ENCODE measurements around the gene CNTNAP2. TPM values are rescaled to one million over a fixed set of nuclear protein-coding genes. Genes with fewer than 3 reads are reported as not detected.

CNTNAP2 gene
- total and polyA plus RNA-seq, 2 of the 13 experiments (the other 11 are each of a cell fraction or from before 2014, with no cell fraction given): 0.40 to 0.42 TPM

GRCh38 chr7:147400925-147401324, 1284.3 kb downstream of the CNTNAP2 start:
- FAIRE-seq: no peak
- POLR2A ChIA-PET: no interaction called here

More at GRCh38 chr7:147400925-147401324, 1284.3 kb downstream of the CNTNAP2 start:
- no peaks in the 10 kb centered on the region for H4K20me1 ChIP-seq (ENCODE audit: insufficient read depth, low read length)
- intact Hi-C loops (cut with micrococcal nuclease; ENCODE audit: unreplicated experiment): no loop called here
- H3K36me3 ChIP-seq (replicated peaks in 1 of 2; ENCODE audit: control insufficient read depth in 1 of 2, insufficient read depth in 2 of 2, low read length in 2 of 2): no peaks in the 10 kb centered on the region
- no peak for TF ChIP-seq NRL (CRISPR knock-in tag; IDR thresholded peaks at IDR 0.05; ENCODE audit: borderline replicate concordance)
- TF ChIP-seq ZSCAN20 (CRISPR knock-in tag; IDR thresholded peaks at IDR 0.05; ENCODE audit: borderline replicate concordance): no peak
- no peak for TF ChIP-seq STAG1 (CRISPR knock-in tag; IDR thresholded peaks at IDR 0.05)
- TF ChIP-seq NR2C2 (CRISPR knock-in tag; IDR thresholded peaks at IDR 0.05; ENCODE audit: borderline replicate concordance): no peak
- no peak for TF ChIP-seq ZHX1 (CRISPR knock-in tag; IDR thresholded peaks at IDR 0.05; ENCODE audit: low read depth)
- no peak for TF ChIP-seq AGO1 (IDR thresholded peaks at IDR 0.05; ENCODE audit: low read depth, low read length, poor library complexity, severe bottlenecking)
- no peak for TF ChIP-seq MIER2 (CRISPR knock-in tag; IDR thresholded peaks at IDR 0.05)
- TF ChIP-seq YEATS4 (CRISPR knock-in tag; IDR thresholded peaks at IDR 0.05; ENCODE audit: borderline replicate concordance): no peak
- no peak for TF ChIP-seq SNRNP70 (IDR thresholded peaks at IDR 0.05; ENCODE audit: low read depth, low read length)
- no peak for TF ChIP-seq JUND (CRISPR knock-in tag; IDR thresholded peaks at IDR 0.05)
- no peak for TF ChIP-seq POGK (CRISPR knock-in tag; conservative IDR thresholded peaks at IDR 0.05)
- TF ChIP-seq HNF4G (IDR thresholded peaks at IDR 0.05; ENCODE audit: borderline replicate concordance, low read depth, low read length): no peak
- TF ChIP-seq HNF4G (CRISPR knock-in tag; IDR thresholded peaks at IDR 0.05; ENCODE audit: borderline replicate concordance, low read depth): no peak
- BruUV-seq (replicated peaks): no TSS peak
- H3K9me3 ChIP-seq (ENCODE audit: low read length): peaks cover 79% of the 10 kb centered on the region
- 7% methylated on average over 1 of the region's 1 CpG for WGBS (ENCODE audit: low lambda C conversion rate)
- CTCF ChIA-PET (ENCODE audit: low intra/inter-chr PET ratio, low total read pairs): no interaction called here
- DNase-seq (ENCODE audit: low spot score): no peak
- H3K79me2 ChIP-seq (ENCODE audit: insufficient read depth, low read length): no peaks in the 10 kb centered on the region
- ATAC-seq: no peak
- no peaks in the 10 kb centered on the region for H3K27me3 ChIP-seq (ENCODE audit: control insufficient read depth in 1 of 2, insufficient read depth in 2 of 2, low read length in 2 of 2)
- H3K9ac ChIP-seq (ENCODE audit: insufficient read depth, low read depth, low read length): no peak overlapping the region
- no peaks in the 10 kb centered on the region for H3K4me1 ChIP-seq (ENCODE audit: insufficient read depth, low read length)
- H3K27ac ChIP-seq (ENCODE audit: extremely low read length, insufficient read depth, low read length): no peak overlapping the region
- no peak overlapping the region for H3K4me2 ChIP-seq (ENCODE audit: low read depth, low read length)
- no peak overlapping the region for H3K4me3 ChIP-seq (replicated peaks in 1 of 3; ENCODE audit: insufficient read depth in 1 of 3, low read depth in 2 of 3, low read length in 3 of 3)
- no peak overlapping the region for H2AFZ ChIP-seq (ENCODE audit: low read length)
- in situ Hi-C loops (cut with HindIII; ENCODE audit: extremely low pct_ligation_motif_present, low pct_unique_long_range_greater_than_20kb): no loop called here
